ENCODE measurements around the gene PHF19. TPM values are rescaled to one million over a fixed set of nuclear protein-coding genes. Genes with fewer than 3 reads are reported as not detected.
A peak's percentile ranks its signal among the peaks of the same experiment; 100 is the strongest.

Gene PHF19
- total and polyA plus RNA-seq, 2 experiments from 2014 or later = 7.1 to 40.0 TPM

- H3K36me3 ChIP-seq = no peaks in the 10 kb centered on the region
- no peaks in the 10 kb centered on the region for H3K4me1 ChIP-seq (ENCODE audit: low read depth)
- DNase-seq (ENCODE audit: low read depth in 1 of 2, low spot score in 1 of 2) = no peak
- no peaks in the 10 kb centered on the region for H3K9me3 ChIP-seq (ENCODE audit: low read depth)
- no peak overlapping the region for H3K27ac ChIP-seq
- no peak for TF ChIP-seq CTCF (IDR thresholded peaks at IDR 0.05; ENCODE audit: low read depth, low read length)
- peaks cover 32% of the 10 kb centered on the region for H3K27me3 ChIP-seq
- no peak overlapping the region for H3K4me3 ChIP-seq
Measured at GRCh38 chr9:120878188-120879130, 1.5 kb upstream of the PHF19 start.

DNA sequence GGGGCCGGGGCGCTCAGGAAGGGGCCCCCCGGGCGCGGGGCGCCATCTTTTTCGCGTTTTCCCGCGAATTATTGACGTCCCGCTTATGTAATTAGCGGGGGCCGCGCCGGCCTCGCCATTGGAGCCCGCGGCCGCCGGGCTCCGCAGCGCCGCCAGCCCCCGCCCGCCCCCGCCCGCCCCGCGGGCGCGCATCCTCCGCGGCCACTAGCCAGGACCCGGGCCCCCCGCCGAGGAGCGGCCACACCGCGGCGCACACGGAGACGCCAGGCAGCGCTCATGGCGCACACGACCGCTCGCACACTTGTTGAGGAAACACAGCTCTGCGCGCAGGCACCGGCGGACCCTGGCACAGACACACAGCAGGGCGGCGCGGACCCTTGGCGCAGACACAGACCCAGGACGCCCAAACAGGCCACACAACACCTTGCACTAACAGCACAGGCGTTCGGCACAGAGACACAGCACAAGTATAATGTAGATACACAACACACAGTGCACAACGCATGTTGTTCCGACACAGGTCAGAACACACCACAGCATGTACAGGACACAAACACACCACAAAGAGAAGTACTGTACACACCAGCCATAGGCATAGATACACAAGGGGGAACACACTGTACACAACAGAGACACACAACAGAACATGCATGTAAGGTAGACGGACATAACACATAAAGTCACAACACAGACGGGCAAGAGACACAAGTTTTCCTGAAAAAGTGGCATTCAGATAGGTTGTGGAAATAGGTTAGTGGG lies 467 bp upstream of the PHF19 start:
- no peaks in the 10 kb centered on the region for H3K4me1 ChIP-seq (ENCODE audit: low read depth)
- peaks cover 32% of the 10 kb centered on the region for H3K27me3 ChIP-seq
- DNase-seq (ENCODE audit: low read depth in 1 of 2, low spot score in 1 of 2) = peak; percentile 66 to 80
- peak overlapping the region; percentile 84 for H3K4me3 ChIP-seq
- H3K27ac ChIP-seq = no peak overlapping the region
- no peaks in the 10 kb centered on the region for H3K36me3 ChIP-seq
- H3K9me3 ChIP-seq (ENCODE audit: low read depth) = no peaks in the 10 kb centered on the region
- TF ChIP-seq CTCF (IDR thresholded peaks at IDR 0.05; ENCODE audit: low read depth, low read length) = no peak

GRCh38 chr9:120875954-120876841 lies 790 bp downstream of the PHF19 start:
- H3K27ac ChIP-seq = peak overlapping the region; percentile 2
- H3K4me1 ChIP-seq (ENCODE audit: low read depth) = no peaks in the 10 kb centered on the region
- H3K9me3 ChIP-seq (ENCODE audit: low read depth) = no peaks in the 10 kb centered on the region
- peak; percentile 72 to 85 for DNase-seq (ENCODE audit: low read depth in 1 of 2, low spot score in 1 of 2)
- H3K27me3 ChIP-seq = peaks cover 32% of the 10 kb centered on the region
- no peak for TF ChIP-seq CTCF (IDR thresholded peaks at IDR 0.05; ENCODE audit: low read depth, low read length)
- H3K36me3 ChIP-seq = no peaks in the 10 kb centered on the region
- H3K4me3 ChIP-seq = peak overlapping the region; percentile 84

GRCh38 chr9:120875643-120875953 lies 1.4 kb downstream of the PHF19 start:
- TF ChIP-seq CTCF (IDR thresholded peaks at IDR 0.05; ENCODE audit: low read depth, low read length) = no peak
- Histone ChIP-seq H3K36me3 (no peaks in the 10 kb centered on the region), H3K9me3 (ENCODE audit: low read depth) (no peaks in the 10 kb centered on the region), H3K4me1 (ENCODE audit: low read depth) (no peaks in the 10 kb centered on the region), H3K27me3 (peaks cover 32% of the 10 kb centered on the region), H3K27ac (no peak overlapping the region), H3K4me3 (no peak overlapping the region)
- DNase-seq (ENCODE audit: low read depth in 1 of 2, low spot score in 1 of 2) = no peak

- Histone ChIP-seq H3K4me1 (ENCODE audit: low read depth) (no peaks in the 10 kb centered on the region), H3K36me3 (no peaks in the 10 kb centered on the region), H3K9me3 (ENCODE audit: low read depth) (no peaks in the 10 kb centered on the region), H3K27ac (no peak overlapping the region), H3K4me3 (no peak overlapping the region), H3K27me3 (peaks cover 30% of the 10 kb centered on the region)
- DNase-seq (ENCODE audit: low read depth in 1 of 2, low spot score in 1 of 2) = no peak
- no peak for TF ChIP-seq CTCF (IDR thresholded peaks at IDR 0.05; ENCODE audit: low read depth, low read length)
Measured at GRCh38 chr9:120875195-120875565, 1.8 kb downstream of the PHF19 start.

All from cardiac muscle cell (in vitro differentiated cells and primary cell).